Spleen (tissue), 11 donors: Measurements from ENCODE around the gene PPEF1. TPM values are rescaled to one million over a fixed set of nuclear protein-coding genes. Genes with fewer than 3 reads are reported as not detected.

ENCODE experiments used
- DNase-seq: peaks from one replicate; pipeline ENCODE4 v3.0.0-alpha.2; 2020
- H3K27ac ChIP-seq, 8 donors: fragments of 200-600 bp; sonication (generic) in 7 of 8; 1 replicate in 4 of 8; 2 replicates in 4 of 8; pipeline versions ENCODE4 v1.5.0 to v1.8.0; 2016 to 2021; ENCODE audit warnings: inconsistent platforms in 4 of 8, mild to moderate bottlenecking in 4 of 8, moderate library complexity in 1 of 8
- H3K27me3 ChIP-seq, 7 donors: fragments of 200-600 bp; sonication (generic) in 6 of 7; replicated peaks in 1 of 7; 1 replicate in 4 of 7; 2 replicates in 3 of 7; pipeline versions ENCODE4 v1.5.0 to v1.8.0; 2016 to 2021; ENCODE audit warnings: inconsistent platforms in 3 of 7, mild to moderate bottlenecking in 1 of 7
- H3K36me3 ChIP-seq, 6 donors: fragments of 200-600 bp; sonication (generic) in 5 of 6; 1 replicate in 4 of 6; 2 replicates in 2 of 6; pipeline versions ENCODE4 v1.5.0 to v1.8.0; 2016 to 2021; ENCODE audit warnings: inconsistent platforms in 2 of 6
- H3K4me1 ChIP-seq, 6 donors: fragments of 200-600 bp; sonication (generic) in 5 of 6; 1 replicate in 3 of 6; 2 replicates in 3 of 6; pipeline versions ENCODE4 v1.5.0 to v1.8.0; 2016 to 2021; ENCODE audit warnings: inconsistent platforms in 3 of 6
- H3K4me3 ChIP-seq, 8 donors: fragments of 200-600 bp; sonication (generic) in 7 of 8; 1 replicate in 4 of 8; 2 replicates in 4 of 8; pipeline versions ENCODE4 v1.5.0 to v1.8.0; 2016 to 2021; ENCODE audit warnings: inconsistent platforms in 4 of 8, mild to moderate bottlenecking in 4 of 8, moderate library complexity in 2 of 8
- H3K9me3 ChIP-seq, 8 donors: fragments of 200-600 bp; sonication (generic) in 7 of 8; 1 replicate in 4 of 8; 2 replicates in 4 of 8; pipeline versions ENCODE4 v1.5.0 to v1.8.0; 2016 to 2021; ENCODE audit warnings: inconsistent platforms in 4 of 8
- POLR2A ChIP-seq, 3 donors: fragments of 450-650 bp; IDR thresholded peaks; one replicate each; pipeline ENCODE4 v1.5.1; 2017; ENCODE audit warnings: antibody characterized with exemption in 3 of 3, mild to moderate bottlenecking in 1 of 3
- POLR2AphosphoS5 ChIP-seq, 3 donors: sonication (generic); formaldehyde crosslinking; IDR thresholded peaks; one replicate each; pipeline ENCODE4 v1.5.1; 2017; ENCODE audit warnings: antibody characterized with exemption in 3 of 3
- WGBS, 5 donors: extraction: QIAGEN DNeasy Blood & Tissue Kit in 3 of 5; methylation state at CpG; one replicate each; pipeline versions ENCODE4 v1.1.5 to v1.1.7; 2013 to 2018; 5-methylcytosine and 5-hydroxymethylcytosine counted together
- intact Hi-C: fragments of 100-400 bp; cut with DNase I; formaldehyde crosslinking; loops from one replicate; pipeline ENCODE4 v1.15.0; 2023; ENCODE audit warnings: low total_unique reads
- polyA plus RNA-seq, 3 donors: library from polyadenylated mRNA; stranded (reverse); fragments of 200-250 nt; gene quantifications; one replicate each; pipeline ENCODE4 v1.2.1, GENCODE V29; 2013
- total RNA-seq, 7 donors: library from RNA; depleted of rRNA in 3 of 7; stranded (reverse); fragments of >200 nt in 3 of 7; fragmentation: NEBNext Ultra II Directional in 4 of 7; extraction: Animal tissue kit (Norgen Biotek cat#: 25700) in 4 of 7; gene quantifications; one replicate each; pipeline versions ENCODE4 v1.1.0 to v1.2.1, GENCODE V29; 2016 to 2021
- TF ChIP-seq, protein P1 (sequence below), 11 experiments: fragments of 200-600 bp in 7 of 11; fragments of 450-650 bp in 4 of 11; sonication (generic) in 4 of 11; IDR thresholded peaks in 8 of 11; conservative IDR thresholded peaks in 3 of 11; 1 replicate in 7 of 11; 2 replicates in 4 of 11; pipeline versions ENCODE4 v1.4.0 to v1.8.0; 2016 to 2021; ENCODE audit warnings: antibody characterized with exemption in 11 of 11, inconsistent platforms in 4 of 11, mild to moderate bottlenecking in 1 of 11
- donor health status: healthy with polysubstance abuse.
- donor health status: DM: no; HTN: no; CAD: no; lungs with moderate emphysema.
- donor health status: DM: no; HTN: no; CAD: no.
- donor health status: Bipolar disorder and iron deficiency.
- donor health status: healthy.
- donor health status: DM: no; HTN: no; CAD: no.
- donor health status: DM: yes; HTN: yes; CAD: no.

PPEF1 gene
- total and polyA plus RNA-seq, 10 donors = 0.10 to 2.7 (median 0.41) TPM; not detected in 4

DNA sequence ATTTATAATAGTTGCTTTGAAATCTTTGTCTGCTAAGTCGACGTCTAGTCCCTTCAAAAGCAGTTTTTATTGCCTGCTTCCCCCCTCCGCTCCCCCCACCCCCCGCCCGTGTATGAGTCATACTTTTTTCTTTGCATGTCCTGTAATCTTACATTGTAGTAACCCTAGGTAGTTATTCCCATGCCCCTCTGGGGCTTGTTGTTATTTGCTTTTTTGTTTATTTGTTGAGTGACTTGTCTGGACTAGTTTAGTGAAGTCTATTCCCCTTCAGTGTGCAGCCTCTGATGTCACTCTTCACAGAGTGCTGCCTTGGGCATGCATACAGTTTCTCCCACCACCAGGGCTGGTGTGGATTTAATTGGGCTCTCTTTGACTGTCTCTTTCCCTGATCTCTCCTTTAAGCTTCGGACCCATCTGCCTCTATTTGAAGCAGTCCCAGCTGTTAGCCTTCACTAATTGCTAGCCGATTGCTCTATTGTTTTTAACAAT lies 86.2 kb downstream of the PPEF1 start:
- no peaks in the 10 kb centered on the region for H3K36me3 ChIP-seq
- intact Hi-C loops = no loop called here
- WGBS, 5 donors = 62 to 75% (median 72%) methylated on average over 6 to 7 of the region's 7 CpGs
- no peak overlapping the region for H3K27ac ChIP-seq
- TF ChIP-seq, protein P1, sequence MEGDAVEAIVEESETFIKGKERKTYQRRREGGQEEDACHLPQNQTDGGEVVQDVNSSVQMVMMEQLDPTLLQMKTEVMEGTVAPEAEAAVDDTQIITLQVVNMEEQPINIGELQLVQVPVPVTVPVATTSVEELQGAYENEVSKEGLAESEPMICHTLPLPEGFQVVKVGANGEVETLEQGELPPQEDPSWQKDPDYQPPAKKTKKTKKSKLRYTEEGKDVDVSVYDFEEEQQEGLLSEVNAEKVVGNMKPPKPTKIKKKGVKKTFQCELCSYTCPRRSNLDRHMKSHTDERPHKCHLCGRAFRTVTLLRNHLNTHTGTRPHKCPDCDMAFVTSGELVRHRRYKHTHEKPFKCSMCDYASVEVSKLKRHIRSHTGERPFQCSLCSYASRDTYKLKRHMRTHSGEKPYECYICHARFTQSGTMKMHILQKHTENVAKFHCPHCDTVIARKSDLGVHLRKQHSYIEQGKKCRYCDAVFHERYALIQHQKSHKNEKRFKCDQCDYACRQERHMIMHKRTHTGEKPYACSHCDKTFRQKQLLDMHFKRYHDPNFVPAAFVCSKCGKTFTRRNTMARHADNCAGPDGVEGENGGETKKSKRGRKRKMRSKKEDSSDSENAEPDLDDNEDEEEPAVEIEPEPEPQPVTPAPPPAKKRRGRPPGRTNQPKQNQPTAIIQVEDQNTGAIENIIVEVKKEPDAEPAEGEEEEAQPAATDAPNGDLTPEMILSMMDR (IDR thresholded peaks at IDR 0.05 in 8 of 11, conservative IDR thresholded peaks at IDR 0.05 in 3 of 11) = no peak
- TF ChIP-seq POLR2A (IDR thresholded peaks at IDR 0.05) (no peak), POLR2AphosphoS5 (IDR thresholded peaks at IDR 0.05) (no peak)
- H3K27me3 ChIP-seq = no peaks in the 10 kb centered on the region
- no peak overlapping the region for H3K4me3 ChIP-seq
- no peaks in the 10 kb centered on the region for H3K4me1 ChIP-seq
- no peaks in the 10 kb centered on the region for H3K9me3 ChIP-seq
- DNase-seq = no peak

DNA sequence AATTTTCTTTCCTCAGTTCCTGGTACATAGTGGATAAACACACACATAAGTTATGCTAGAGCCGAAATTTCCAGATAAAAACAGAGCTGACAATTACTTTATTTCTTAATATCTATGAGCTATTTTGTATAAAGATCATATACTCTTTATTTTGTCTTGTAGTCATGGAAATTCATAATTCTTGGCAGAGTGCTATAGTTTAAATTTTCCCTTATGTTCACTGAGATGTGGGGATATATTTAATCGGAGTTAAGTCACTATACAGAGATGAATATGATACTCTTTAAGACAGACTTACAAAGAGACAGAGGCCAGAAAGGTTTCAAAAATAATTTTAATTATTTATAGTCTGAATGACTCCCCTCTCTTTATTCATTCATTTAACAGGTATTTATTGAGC lies 89.7 kb downstream of the PPEF1 start:
- Histone ChIP-seq H3K36me3 (no peaks in the 10 kb centered on the region), H3K27me3 (no peaks in the 10 kb centered on the region), H3K4me1 (no peaks in the 10 kb centered on the region), H3K9me3 (no peaks in the 10 kb centered on the region), H3K4me3 (no peak overlapping the region), H3K27ac (no peak overlapping the region)
- 82 to 94% (median 88%) methylated on average over 2 of the region's 2 CpGs for WGBS, 5 donors
- intact Hi-C loops = no loop called here
- no peak for DNase-seq
- TF ChIP-seq POLR2A (IDR thresholded peaks at IDR 0.05) (no peak), POLR2AphosphoS5 (IDR thresholded peaks at IDR 0.05) (no peak)
- TF ChIP-seq, protein P1 (IDR thresholded peaks at IDR 0.05 in 8 of 11, conservative IDR thresholded peaks at IDR 0.05 in 3 of 11) = no peak

DNA sequence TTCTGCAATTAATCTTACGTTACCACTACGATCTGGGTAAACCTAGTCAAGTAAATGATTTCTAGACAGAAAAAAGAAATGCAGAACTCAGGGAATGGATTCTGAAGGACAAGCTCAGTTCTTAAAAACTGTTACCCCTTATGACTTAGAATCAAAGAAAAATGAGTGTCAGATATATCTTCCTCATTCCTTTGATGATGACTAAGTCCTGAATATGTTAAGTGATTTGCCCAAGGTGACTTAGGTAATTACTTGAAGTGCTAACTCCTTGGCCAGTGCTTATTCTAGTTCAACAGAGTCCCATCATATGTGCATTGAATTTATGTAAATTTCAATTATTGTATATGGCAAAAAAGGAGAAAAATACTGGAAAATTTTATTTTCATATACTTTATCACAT lies 92.5 kb downstream of the PPEF1 start:
- WGBS, 5 donors = 75 to 98% (median 84%) methylated on average over 2 of the region's 2 CpGs
- no peaks in the 10 kb centered on the region for H3K4me1 ChIP-seq

DNA sequence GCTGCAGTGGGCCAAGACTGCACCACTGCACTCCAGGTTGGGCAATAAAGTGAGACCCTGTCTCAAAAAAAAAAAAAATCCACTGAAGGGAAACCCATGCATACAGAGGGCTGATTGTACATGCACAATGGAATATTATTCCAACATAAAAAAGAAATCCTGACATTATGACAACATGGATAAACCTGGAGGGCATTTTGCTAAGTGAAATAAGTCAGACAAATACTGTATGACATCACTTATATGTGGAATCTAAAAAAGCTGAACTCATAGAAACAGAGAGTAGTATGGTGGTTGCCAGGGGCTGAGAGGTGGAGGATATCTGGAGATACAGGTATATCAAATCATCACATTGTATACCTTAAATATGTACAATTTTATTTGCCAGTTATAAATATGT lies 102.2 kb downstream of the PPEF1 start:
- TF ChIP-seq POLR2A (IDR thresholded peaks at IDR 0.05) (no peak), POLR2AphosphoS5 (IDR thresholded peaks at IDR 0.05) (no peak)
- TF ChIP-seq, protein P1 (IDR thresholded peaks at IDR 0.05 in 8 of 11, conservative IDR thresholded peaks at IDR 0.05 in 3 of 11) = no peak
- DNase-seq = no peak
- H3K9me3 ChIP-seq = no peaks in the 10 kb centered on the region
- H3K4me3 ChIP-seq = no peak overlapping the region
- intact Hi-C loops = no loop called here
- no peaks in the 10 kb centered on the region for H3K4me1 ChIP-seq
- no peak overlapping the region for H3K27ac ChIP-seq
- no peaks in the 10 kb centered on the region for H3K36me3 ChIP-seq
- no peaks in the 10 kb centered on the region for H3K27me3 ChIP-seq

More for the DNA sequence above, 92.5 kb downstream of the PPEF1 start:
- no peaks in the 10 kb centered on the region for H3K27me3 ChIP-seq
- H3K9me3 ChIP-seq = no peaks in the 10 kb centered on the region
- H3K4me3 ChIP-seq = no peak overlapping the region
- no peaks in the 10 kb centered on the region for H3K36me3 ChIP-seq
- no peak overlapping the region for H3K27ac ChIP-seq
- intact Hi-C loops = no loop called here
- no peak for DNase-seq
- TF ChIP-seq POLR2A (IDR thresholded peaks at IDR 0.05) (no peak), POLR2AphosphoS5 (IDR thresholded peaks at IDR 0.05) (no peak)
- TF ChIP-seq, protein P1 (IDR thresholded peaks at IDR 0.05 in 8 of 11, conservative IDR thresholded peaks at IDR 0.05 in 3 of 11) = no peak
